ENCODE measurements around the gene FAM234B. TPM values are rescaled to one million over a fixed set of nuclear protein-coding genes. Genes with fewer than 3 reads are reported as not detected.

The FAM234B gene
- total RNA-seq, 1 donor from 2014 or later, result 9.6 TPM

- no peak for DNase-seq
- Histone ChIP-seq H3K27ac (no peak overlapping the region), H3K4me1 (no peaks in the 10 kb centered on the region), H3K27me3 (no peaks in the 10 kb centered on the region), H3K9me3 (no peaks in the 10 kb centered on the region), H3K36me3 (peaks cover 25% of the 10 kb centered on the region), H3K4me3 (no peak overlapping the region)
- no peak for TF ChIP-seq CTCF (IDR thresholded peaks at IDR 0.05)
- intact Hi-C loops (cut with DNase I), result no loop called here
- ATAC-seq, result no peak
These were observed 18.5 kb downstream of the FAM234B start for GRCh38 chr12:13062669-13063068.

- Histone ChIP-seq H3K9me3 (no peaks in the 10 kb centered on the region), H3K27me3 (no peaks in the 10 kb centered on the region), H3K4me1 (no peaks in the 10 kb centered on the region), H3K27ac (no peak overlapping the region), H3K36me3 (peaks cover 30% of the 10 kb centered on the region), H3K4me3 (no peak overlapping the region)
- DNase-seq, result no peak
- no peak for ATAC-seq
- TF ChIP-seq CTCF (IDR thresholded peaks at IDR 0.05), result no peak
- intact Hi-C loops (cut with DNase I), result no loop called here
These were observed 21.8 kb downstream of the FAM234B start for GRCh38 chr12:13066014-13066413.

GRCh38 chr12:13066459-13066858 is 22.3 kb downstream of the FAM234B start:
- DNase-seq (no peak), ATAC-seq (no peak)
- no peaks in the 10 kb centered on the region for H3K9me3 ChIP-seq
- peaks cover 30% of the 10 kb centered on the region for H3K36me3 ChIP-seq
- intact Hi-C loops (cut with DNase I), result no loop called here
- no peaks in the 10 kb centered on the region for H3K4me1 ChIP-seq
- no peak overlapping the region for H3K4me3 ChIP-seq
- no peaks in the 10 kb centered on the region for H3K27me3 ChIP-seq
- no peak for TF ChIP-seq CTCF (IDR thresholded peaks at IDR 0.05)
- no peak overlapping the region for H3K27ac ChIP-seq

- peaks cover 34% of the 10 kb centered on the region for H3K36me3 ChIP-seq
- DNase-seq, result no peak
- no peak for ATAC-seq
- no peaks in the 10 kb centered on the region for H3K9me3 ChIP-seq
- H3K27ac ChIP-seq, result no peak overlapping the region
- H3K4me3 ChIP-seq, result no peak overlapping the region
- no peaks in the 10 kb centered on the region for H3K27me3 ChIP-seq
- H3K4me1 ChIP-seq, result no peaks in the 10 kb centered on the region
- TF ChIP-seq CTCF (IDR thresholded peaks at IDR 0.05), result no peak
- intact Hi-C loops (cut with DNase I), result no loop called here
These were observed 23.1 kb downstream of the FAM234B start for GRCh38 chr12:13067322-13067721.

DNA sequence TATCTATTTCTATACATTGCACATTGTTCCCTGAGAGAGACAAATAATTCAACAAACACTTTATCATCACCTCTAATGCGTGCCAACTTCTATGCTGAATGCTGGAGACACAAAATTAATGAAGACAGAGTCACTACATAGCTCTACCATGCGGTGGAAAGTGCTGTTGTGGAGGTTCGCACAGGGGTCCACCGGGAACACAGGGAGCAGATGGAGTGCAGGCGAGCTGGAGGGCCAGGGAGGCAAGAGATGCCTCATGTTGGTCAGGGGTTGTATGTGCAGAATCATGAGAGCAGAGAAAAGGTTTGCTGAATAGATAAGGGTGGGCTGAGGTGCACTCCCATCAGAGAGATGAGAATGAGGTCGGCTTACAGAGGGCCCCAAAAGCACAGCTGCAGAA is 25.2 kb downstream of the FAM234B start:
- no peak overlapping the region for H3K27ac ChIP-seq
- intact Hi-C loops (cut with DNase I), result no loop called here
- DNase-seq, result no peak
- no peak for TF ChIP-seq CTCF (IDR thresholded peaks at IDR 0.05)
- no peaks in the 10 kb centered on the region for H3K27me3 ChIP-seq
- H3K4me1 ChIP-seq, result no peaks in the 10 kb centered on the region
- no peaks in the 10 kb centered on the region for H3K9me3 ChIP-seq
- H3K36me3 ChIP-seq, result peaks cover 34% of the 10 kb centered on the region
- ATAC-seq, result no peak
- H3K4me3 ChIP-seq, result no peak overlapping the region
